Transverse colon (tissue), 4 donors: ENCODE results near the gene PSMB3.

ENCODE experiments used
- EP300 ChIP-seq: sonication (generic); formaldehyde crosslinking; IDR thresholded peaks from one replicate; pipeline ENCODE4 v1.6.1; 2017; ENCODE audit warnings: antibody characterized with exemption, low read depth
- POLR2A ChIP-seq: fragments of 450-650 bp; IDR thresholded peaks from one replicate; pipeline ENCODE4 v1.6.1; 2016; ENCODE audit warnings: antibody characterized with exemption, mild to moderate bottlenecking, moderate library complexity
- POLR2AphosphoS5 ChIP-seq, 3 donors: sonication (generic); formaldehyde crosslinking; IDR thresholded peaks; one replicate each; pipeline ENCODE4 v1.6.1; 2016; ENCODE audit warnings: antibody characterized with exemption in 3 of 3
- TF ChIP-seq, protein P1 (sequence below), 5 experiments: fragments of 200-600 bp in 3 of 5; fragments of 450-650 bp in 2 of 5; sonication (generic) in 3 of 5; IDR thresholded peaks; 1 replicate in 2 of 5; 2 replicates in 3 of 5; pipeline ENCODE4 v1.5.1; 2016 to 2017; ENCODE audit warnings: antibody characterized with exemption in 5 of 5, inconsistent platforms in 3 of 5, mild to moderate bottlenecking in 2 of 5, moderate library complexity in 1 of 5

DNA sequence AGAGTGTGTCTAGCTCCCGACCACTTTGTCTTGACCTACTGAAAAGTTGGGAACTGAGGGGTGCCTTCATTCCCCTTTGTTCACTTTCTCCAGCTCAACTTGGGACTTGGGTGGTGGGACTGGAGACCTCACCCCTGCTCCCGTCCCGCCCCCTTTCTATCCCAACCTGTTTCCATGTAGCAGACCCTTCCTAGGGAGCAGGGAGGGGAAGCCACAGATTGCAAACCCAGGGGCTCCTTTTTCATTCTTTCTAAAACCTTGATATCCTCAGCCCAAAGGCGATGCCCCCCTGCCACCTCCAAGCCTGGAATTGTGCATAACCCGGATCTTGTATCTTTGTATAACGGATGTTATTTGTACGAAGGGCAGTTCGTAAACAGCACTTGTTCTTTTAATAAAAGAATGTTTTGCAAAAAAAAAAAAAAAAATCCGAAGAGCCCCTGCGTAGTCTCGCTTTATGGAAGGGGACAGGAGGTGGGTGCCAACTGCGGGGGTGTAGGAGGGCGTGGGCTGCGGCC lies 23.1 kb upstream of the PSMB3 start:
- no peak for TF ChIP-seq POLR2A
- TF ChIP-seq, protein P1, sequence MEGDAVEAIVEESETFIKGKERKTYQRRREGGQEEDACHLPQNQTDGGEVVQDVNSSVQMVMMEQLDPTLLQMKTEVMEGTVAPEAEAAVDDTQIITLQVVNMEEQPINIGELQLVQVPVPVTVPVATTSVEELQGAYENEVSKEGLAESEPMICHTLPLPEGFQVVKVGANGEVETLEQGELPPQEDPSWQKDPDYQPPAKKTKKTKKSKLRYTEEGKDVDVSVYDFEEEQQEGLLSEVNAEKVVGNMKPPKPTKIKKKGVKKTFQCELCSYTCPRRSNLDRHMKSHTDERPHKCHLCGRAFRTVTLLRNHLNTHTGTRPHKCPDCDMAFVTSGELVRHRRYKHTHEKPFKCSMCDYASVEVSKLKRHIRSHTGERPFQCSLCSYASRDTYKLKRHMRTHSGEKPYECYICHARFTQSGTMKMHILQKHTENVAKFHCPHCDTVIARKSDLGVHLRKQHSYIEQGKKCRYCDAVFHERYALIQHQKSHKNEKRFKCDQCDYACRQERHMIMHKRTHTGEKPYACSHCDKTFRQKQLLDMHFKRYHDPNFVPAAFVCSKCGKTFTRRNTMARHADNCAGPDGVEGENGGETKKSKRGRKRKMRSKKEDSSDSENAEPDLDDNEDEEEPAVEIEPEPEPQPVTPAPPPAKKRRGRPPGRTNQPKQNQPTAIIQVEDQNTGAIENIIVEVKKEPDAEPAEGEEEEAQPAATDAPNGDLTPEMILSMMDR (IDR thresholded peaks at IDR 0.05) = no peak
- TF ChIP-seq EP300 = no peak
- no peak for TF ChIP-seq POLR2AphosphoS5 (IDR thresholded peaks at IDR 0.05)
